MM.1S (cell line): Measurements from ENCODE around the gene UBL4A.

ENCODE experiments used
- CTCF ChIP-seq: fragments of 300-600 bp; sonication (generic); IDR thresholded peaks from 2 replicates; pipeline ENCODE4 v1.5.1; 2016; ENCODE audit warnings: antibody characterized with exemption, low read length, mixed read lengths
- EZH2 ChIP-seq: fragments of 300-600 bp; sonication (generic); optimal IDR thresholded peaks from 2 replicates; pipeline ENCODE3; 2017; ENCODE audit warnings: low read depth, mild to moderate bottlenecking, antibody characterized with exemption, low read length, mixed read lengths

GRCh38 chrX:154458116-154458953 lies 28.1 kb downstream of the UBL4A start, which contains the start of gene PLXNA3:
- TF ChIP-seq CTCF (no peak), EZH2 (no peak)
